HL-60 (cell line): Measurements from ENCODE around the gene WDR93.

Experiments used
- DNase-seq, 2 experiments: peaks; one replicate each; pipeline ENCODE4 v3.0.0-alpha.2; 2010 to 2020; ENCODE audit warnings: low read depth in 1 of 2, low spot score in 1 of 2
- H3K27ac ChIP-seq: fragments of 250-450 bp; sonication (Bioruptor Pico); replicated peaks from 2 replicates; pipeline ENCODE4 v1.5.1; 2020; ENCODE audit warnings: mild to moderate bottlenecking, moderate library complexity
- H3K27me3 ChIP-seq: fragments of 250-450 bp; sonication (Bioruptor Pico); 2 replicates; pipeline ENCODE4 v1.5.1; 2021; ENCODE audit warnings: mild to moderate bottlenecking, moderate library complexity; ENCODE audit not compliant: insufficient read depth, poor library complexity, severe bottlenecking
- H3K4me3 ChIP-seq: replicated peaks from 2 replicates; pipeline ENCODE4 v1.5.1; 2011; ENCODE audit warnings: mild to moderate bottlenecking, control low read depth, low read length; ENCODE audit not compliant: insufficient read depth
- GABPA ChIP-seq: IDR thresholded peaks from 2 replicates; pipeline ENCODE4 v1.6.1; 2012; ENCODE audit warnings: low read depth
- POLR2AphosphoS5 ChIP-seq: IDR thresholded peaks from 2 replicates; pipeline ENCODE4 v1.6.1; 2012; ENCODE audit warnings: low read depth
- SPI1 ChIP-seq: IDR thresholded peaks from 2 replicates; pipeline ENCODE4 v1.6.1; 2012; ENCODE audit warnings: low read depth, mild to moderate bottlenecking, borderline replicate concordance
- TF ChIP-seq, protein P1 (sequence below): IDR thresholded peaks from one replicate; pipeline ENCODE4 v1.5.1; 2011; ENCODE audit warnings: low read length, control low read depth, inconsistent platforms; ENCODE audit not compliant: insufficient read depth
- TF ChIP-seq, protein P2 (sequence below): IDR thresholded peaks from 2 replicates; pipeline ENCODE4 v1.6.1; 2012; ENCODE audit warnings: low read depth; ENCODE audit not compliant: insufficient replicate concordance

Gene WDR93

DNA sequence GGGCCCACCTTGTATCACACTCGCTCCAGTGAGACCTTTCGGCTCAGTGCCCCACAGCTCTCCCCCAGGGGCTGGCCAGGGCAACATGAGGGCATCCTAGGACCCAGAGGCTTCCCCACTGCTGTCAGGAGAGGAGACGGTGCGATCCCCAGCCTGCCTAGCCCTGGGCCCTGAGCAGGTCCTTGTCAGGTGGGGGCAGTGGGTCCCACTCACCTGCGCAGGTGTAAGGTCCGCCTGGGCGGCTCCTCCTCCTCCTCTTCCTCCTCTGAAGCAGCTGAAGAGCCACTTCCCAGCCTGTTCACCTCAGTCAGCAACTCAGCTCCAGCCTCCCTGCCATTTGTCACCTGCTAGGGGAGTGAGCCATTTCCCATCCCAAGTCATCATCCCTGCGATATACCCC is 44.9 kb upstream of the WDR93 start:
- no peak for DNase-seq
- no peak overlapping the region for H3K4me3 ChIP-seq
- H3K27ac ChIP-seq, result no peak overlapping the region
- TF ChIP-seq, protein P1, sequence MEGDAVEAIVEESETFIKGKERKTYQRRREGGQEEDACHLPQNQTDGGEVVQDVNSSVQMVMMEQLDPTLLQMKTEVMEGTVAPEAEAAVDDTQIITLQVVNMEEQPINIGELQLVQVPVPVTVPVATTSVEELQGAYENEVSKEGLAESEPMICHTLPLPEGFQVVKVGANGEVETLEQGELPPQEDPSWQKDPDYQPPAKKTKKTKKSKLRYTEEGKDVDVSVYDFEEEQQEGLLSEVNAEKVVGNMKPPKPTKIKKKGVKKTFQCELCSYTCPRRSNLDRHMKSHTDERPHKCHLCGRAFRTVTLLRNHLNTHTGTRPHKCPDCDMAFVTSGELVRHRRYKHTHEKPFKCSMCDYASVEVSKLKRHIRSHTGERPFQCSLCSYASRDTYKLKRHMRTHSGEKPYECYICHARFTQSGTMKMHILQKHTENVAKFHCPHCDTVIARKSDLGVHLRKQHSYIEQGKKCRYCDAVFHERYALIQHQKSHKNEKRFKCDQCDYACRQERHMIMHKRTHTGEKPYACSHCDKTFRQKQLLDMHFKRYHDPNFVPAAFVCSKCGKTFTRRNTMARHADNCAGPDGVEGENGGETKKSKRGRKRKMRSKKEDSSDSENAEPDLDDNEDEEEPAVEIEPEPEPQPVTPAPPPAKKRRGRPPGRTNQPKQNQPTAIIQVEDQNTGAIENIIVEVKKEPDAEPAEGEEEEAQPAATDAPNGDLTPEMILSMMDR, result no peak
- no peak for TF ChIP-seq SPI1
- no peak for TF ChIP-seq POLR2AphosphoS5
- TF ChIP-seq, protein P2, sequence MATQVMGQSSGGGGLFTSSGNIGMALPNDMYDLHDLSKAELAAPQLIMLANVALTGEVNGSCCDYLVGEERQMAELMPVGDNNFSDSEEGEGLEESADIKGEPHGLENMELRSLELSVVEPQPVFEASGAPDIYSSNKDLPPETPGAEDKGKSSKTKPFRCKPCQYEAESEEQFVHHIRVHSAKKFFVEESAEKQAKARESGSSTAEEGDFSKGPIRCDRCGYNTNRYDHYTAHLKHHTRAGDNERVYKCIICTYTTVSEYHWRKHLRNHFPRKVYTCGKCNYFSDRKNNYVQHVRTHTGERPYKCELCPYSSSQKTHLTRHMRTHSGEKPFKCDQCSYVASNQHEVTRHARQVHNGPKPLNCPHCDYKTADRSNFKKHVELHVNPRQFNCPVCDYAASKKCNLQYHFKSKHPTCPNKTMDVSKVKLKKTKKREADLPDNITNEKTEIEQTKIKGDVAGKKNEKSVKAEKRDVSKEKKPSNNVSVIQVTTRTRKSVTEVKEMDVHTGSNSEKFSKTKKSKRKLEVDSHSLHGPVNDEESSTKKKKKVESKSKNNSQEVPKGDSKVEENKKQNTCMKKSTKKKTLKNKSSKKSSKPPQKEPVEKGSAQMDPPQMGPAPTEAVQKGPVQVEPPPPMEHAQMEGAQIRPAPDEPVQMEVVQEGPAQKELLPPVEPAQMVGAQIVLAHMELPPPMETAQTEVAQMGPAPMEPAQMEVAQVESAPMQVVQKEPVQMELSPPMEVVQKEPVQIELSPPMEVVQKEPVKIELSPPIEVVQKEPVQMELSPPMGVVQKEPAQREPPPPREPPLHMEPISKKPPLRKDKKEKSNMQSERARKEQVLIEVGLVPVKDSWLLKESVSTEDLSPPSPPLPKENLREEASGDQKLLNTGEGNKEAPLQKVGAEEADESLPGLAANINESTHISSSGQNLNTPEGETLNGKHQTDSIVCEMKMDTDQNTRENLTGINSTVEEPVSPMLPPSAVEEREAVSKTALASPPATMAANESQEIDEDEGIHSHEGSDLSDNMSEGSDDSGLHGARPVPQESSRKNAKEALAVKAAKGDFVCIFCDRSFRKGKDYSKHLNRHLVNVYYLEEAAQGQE, result no peak
- TF ChIP-seq GABPA, result no peak
- H3K27me3 ChIP-seq, result no peaks in the 10 kb centered on the region

DNA sequence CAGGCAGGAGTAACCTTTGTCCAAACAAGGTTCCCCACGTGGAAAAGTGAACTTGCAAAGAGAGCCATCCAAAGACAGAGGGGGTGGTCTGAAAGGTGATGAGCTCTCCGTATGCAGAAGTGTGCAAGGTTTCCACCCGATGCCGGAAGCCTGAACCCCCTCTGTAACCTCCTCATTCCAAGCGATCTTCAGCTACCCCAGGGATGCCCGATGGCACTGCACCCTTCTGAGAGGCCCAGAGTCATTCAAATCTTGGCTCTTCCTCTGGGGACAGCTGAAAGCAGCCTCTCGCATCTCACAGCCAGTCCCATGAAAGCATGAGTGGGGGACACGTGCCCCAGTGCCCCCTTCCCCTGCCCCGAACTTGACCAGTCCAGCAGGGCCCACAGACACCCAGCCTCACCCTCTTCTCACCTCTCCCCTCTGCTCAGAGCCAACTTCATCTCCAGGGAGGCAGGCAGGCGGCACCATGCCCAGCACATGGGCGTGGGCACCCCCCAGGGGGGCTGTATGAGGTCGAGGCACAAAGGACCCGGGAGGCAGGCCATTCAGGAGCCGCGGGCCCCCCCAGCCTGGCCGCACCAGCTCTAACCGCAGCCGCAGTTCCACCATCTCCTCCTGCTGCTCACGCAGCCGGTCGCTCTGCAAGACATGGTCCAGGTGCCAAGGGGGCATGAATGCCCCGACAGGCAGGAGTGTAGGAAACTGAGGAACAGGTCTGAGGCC is 44.0 kb upstream of the WDR93 start:
- no peak for TF ChIP-seq SPI1
- TF ChIP-seq, protein P2, result no peak
- TF ChIP-seq, protein P1, result no peak
- no peak for TF ChIP-seq GABPA
- TF ChIP-seq POLR2AphosphoS5, result no peak
- Histone ChIP-seq H3K4me3 (no peak overlapping the region), H3K27me3 (no peaks in the 10 kb centered on the region), H3K27ac (no peak overlapping the region)
- DNase-seq, result no peak

DNA sequence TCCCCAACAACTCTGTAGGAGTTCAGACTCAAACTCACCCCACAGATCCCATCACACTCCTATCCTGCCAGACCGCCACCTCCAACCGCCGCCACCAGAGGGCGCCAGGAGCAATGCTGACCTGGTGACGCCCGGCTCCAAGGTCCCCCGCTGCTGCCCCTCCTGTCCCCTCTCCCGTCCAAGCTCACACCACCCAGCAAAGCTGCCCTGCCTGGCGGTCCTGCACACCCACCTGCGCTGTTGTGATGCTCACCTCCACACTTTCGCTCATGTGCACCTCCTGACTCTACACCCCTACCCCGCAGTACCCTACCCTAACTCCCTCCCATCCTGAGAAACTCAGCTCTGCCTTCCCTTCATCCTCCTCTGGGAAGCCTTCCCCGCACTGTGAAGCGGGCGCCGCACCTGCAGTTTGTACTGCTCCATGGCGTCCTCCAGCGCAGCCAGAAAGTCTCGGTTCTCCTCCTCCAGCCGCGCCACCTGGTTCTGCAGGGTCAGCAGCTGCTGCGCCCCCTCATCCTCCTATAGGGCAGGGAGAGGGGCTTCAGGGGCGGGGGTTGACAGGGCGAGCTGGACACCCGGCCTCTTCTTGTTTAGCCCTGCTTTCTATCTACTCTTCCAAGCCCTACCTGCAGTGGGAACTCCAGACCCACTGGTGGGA is 43.3 kb upstream of the WDR93 start:
- H3K27ac ChIP-seq, result no peak overlapping the region
- DNase-seq, result peak; percentile 10 to 64
- TF ChIP-seq SPI1, result no peak
- TF ChIP-seq GABPA, result no peak
- TF ChIP-seq, protein P1, result peak; percentile 78
- TF ChIP-seq, protein P2, result no peak
- no peak for TF ChIP-seq POLR2AphosphoS5
- no peaks in the 10 kb centered on the region for H3K27me3 ChIP-seq
- no peak overlapping the region for H3K4me3 ChIP-seq
